ENCODE results near the gene AGXT. TPM values are rescaled to one million over a fixed set of nuclear protein-coding genes. Genes with fewer than 3 reads are reported as not detected.

AGXT gene
- not detected in 2 replicates for total RNA-seq (ENCODE audit: low replicate concordance)

DNA sequence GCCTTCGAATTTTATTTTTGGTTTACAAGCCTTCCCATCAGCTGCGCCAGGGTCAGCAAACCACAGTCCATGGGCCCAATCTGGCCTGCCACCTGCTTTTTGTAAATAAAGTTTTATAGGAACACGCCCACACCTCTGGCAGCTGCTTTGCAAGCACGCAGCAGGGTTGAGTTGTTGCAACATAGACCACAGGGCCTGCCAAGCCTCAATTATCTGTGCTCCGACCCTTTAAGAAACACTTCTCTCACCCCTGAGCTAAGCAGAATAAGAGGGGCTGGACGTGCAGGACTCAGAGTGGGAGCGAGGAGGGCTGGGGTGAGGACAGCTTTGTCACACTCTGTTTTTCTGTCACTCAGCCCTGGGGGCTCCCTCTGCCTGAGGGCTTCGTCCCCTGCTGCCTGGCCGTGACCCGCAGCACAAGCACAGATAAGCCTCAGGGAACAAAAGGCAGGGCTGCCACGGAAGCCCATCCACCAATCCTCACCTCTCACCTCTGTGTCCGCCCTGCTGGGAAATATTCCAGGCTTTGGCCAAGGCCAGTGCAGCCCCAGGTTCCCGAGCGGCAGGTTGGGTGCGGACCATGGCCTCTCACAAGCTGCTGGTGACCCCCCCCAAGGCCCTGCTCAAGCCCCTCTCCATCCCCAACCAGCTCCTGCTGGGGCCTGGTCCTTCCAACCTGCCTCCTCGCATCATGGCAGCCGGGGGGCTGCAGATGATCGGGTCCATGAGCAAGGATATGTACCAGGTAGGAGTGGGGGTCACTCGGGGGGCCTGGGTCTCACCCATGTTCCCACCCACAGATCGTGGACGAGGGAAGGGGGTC is at the start of gene AGXT:
Gene AGXT, plus strand, starts transcription at position 539 of the 823 bp plus-strand sequence. Its CDS starts 42 bp downstream, at position 581.
- H3K4me3 ChIP-seq (ENCODE audit: low read depth, low read length), result no peak within 1 kb of the TSS
- no peak for TF ChIP-seq CTCF (IDR thresholded peaks at IDR 0.05; ENCODE audit: insufficient read depth, low read length)
- peak; percentile 42 for DNase-seq (ENCODE audit: low read depth)

DNA sequence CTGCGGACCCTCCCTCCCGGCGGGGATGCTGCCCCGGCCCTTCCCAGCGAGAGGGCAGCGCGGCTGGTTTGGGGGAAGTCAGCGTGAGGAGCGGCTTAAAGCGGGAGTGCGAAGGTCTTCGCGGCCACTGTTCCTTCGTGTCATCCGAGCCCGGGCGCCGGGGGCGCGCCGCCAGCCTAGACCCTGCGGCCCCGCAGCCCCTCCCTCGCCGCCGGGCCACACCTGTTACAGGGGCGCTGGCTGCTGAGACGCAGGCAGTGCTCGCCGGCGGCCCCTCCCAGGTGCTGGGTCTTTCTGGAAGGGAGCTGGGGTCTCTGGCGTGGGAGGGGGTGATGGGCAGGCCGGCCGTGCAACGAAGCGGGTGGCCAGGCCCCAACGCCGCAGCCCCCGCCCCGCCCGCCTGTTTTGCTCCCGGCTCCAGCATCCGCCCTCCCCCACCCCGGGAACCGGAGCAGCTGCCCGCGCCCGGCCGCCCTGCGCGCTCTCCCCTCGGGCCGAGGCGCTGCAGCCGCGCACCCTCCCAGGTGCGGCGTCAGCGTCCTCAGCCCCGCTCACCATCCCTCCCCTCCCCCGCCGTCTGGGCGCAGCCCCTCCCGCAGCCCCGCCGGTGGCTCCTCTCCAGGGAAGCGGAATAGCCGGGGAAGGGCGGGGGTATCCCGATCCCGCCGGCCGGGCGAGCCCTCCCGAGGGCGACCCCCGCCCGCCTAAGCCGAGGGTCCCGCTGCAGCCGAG is 49.3 kb upstream of the AGXT start:
- DNase-seq (ENCODE audit: low read depth), result no peak
- TF ChIP-seq CTCF (IDR thresholded peaks at IDR 0.05; ENCODE audit: insufficient read depth, low read length), result no peak
- no peak overlapping the region for H3K4me3 ChIP-seq (ENCODE audit: low read depth, low read length)

DNA sequence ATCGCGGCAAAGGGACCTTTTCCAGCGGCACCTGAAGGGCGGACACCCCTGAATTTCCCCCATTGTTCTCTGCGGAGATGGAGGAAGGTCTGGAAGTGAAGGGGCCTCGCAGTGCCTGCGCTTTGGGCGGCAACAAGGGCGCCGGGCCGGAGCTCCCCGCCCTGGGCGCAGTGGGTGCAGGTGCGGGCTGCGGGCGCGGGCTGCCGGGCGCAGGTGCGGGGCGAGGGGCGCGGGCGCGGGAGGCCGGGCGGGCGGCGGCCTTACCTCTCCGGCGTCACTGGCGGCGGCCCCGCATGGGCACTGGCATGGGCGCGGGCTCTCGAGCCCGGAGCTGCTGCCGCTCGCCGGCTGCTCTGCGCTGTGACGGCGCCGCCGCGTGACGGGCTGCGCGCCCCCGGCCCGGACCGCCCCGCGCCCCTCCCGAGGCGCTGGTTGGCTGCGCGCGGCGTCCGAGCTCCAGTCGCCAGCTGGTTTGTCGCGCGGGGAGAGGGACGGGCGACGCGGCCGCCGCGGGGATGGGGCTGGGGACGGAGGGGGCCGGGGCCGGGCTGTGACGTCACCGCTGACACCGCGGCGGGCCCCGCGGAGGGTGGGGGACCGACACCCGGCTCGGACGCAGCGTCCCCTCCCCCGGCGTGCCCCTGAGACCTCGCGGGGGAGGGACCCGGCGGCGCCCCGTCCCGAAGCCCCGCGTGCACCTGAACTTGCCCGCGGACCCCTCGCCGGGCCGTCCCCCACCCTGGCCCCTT is 48.6 kb upstream of the AGXT start, which contains the start of gene KIF1A:
Gene KIF1A, minus strand, starts transcription at position 362 of the 749 bp plus-strand sequence. CDS start 22,467 bp downstream, outside the sequence.
- no peak for DNase-seq (ENCODE audit: low read depth)
- no peak for TF ChIP-seq CTCF (IDR thresholded peaks at IDR 0.05; ENCODE audit: insufficient read depth, low read length)
- no peak within 1 kb of the TSS for H3K4me3 ChIP-seq (ENCODE audit: low read depth, low read length)

DNA sequence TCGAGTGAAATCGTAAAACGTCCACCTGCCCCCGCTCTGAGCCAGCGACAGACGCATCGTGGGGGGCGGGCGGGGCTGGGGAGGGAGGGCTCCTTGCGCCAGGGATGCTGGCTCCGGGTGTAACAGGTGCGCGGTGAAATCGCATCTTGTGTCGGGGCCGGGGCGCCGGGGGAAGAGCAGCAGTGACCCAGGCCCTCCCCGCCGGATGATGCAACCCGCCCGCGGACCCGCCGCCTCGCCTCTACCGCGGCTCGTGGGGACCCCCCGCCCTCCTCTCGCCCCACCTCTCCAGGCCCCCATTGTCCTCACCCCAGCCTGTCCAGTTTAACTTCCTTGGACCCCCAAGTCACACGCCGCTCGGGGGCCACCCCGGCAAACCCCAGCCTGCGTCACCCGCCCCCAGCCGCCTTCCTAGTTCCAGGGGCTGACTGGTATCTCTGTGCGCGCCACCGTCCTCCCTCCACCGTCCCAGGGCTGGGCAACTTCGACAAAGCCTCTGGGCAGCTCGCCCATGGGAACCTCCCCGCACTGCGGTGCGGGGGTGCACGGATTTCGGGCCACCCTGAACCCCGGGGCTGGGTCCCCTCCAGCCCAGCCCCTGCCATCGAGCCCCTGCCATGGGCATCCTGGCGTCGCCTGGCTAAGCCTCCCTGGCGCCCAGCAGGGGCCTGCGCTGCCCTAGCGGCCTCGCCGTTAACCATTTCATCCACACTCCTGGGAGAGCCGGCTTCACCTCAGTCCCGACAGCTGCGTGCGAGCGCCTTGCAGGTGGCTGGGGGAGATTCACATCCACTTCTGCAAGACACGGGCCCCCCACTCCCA is 47.8 kb upstream of the AGXT start:
- TF ChIP-seq CTCF (IDR thresholded peaks at IDR 0.05; ENCODE audit: insufficient read depth, low read length), result no peak
- no peak for DNase-seq (ENCODE audit: low read depth)
- no peak overlapping the region for H3K4me3 ChIP-seq (ENCODE audit: low read depth, low read length)

DNA sequence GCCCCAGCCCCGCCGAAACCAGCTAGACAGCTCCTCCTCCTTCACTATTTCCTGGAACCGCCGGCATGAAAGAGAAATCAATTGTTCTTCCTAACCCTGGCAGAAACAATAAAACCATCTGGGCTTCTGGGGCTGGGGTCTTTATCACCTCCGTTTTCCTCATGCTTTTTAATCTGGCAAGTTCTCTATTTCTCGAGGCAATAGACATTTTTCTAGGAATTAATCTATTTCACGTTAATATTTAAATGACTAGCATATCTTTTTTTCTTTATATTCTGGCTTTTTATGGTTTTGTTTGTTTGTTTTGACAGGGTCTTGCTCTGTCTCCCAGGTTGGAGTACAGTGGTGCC is 47.2 kb upstream of the AGXT start:
- no peak for DNase-seq (ENCODE audit: low read depth)
- no peak for TF ChIP-seq CTCF (IDR thresholded peaks at IDR 0.05; ENCODE audit: insufficient read depth, low read length)
- no peak overlapping the region for H3K4me3 ChIP-seq (ENCODE audit: low read depth, low read length)

Data from fibroblast of the aortic adventitia (primary cell).